NT2/D1 (cell line): ENCODE results near the gene LILRA6.
"Not testable (repeated sequence)": the region's sequence is repeated elsewhere in the genome, so short reads cannot be mapped to it uniquely, and the experiment has no call there.

Experiments used
- DNase-seq: peaks from one replicate; pipeline ENCODE4 v3.0.0-alpha.2; 2011; ENCODE audit warnings: low read depth, low spot score
- H3K27me3 ChIP-seq: 2 replicates; pipeline ENCODE4 v1.6.0; 2011; ENCODE audit warnings: mild to moderate bottlenecking; ENCODE audit not compliant: insufficient read length, insufficient read depth
- H3K36me3 ChIP-seq: 2 replicates; pipeline ENCODE4 v1.6.1; 2011; ENCODE audit warnings: mild to moderate bottlenecking, low read length, mixed read lengths; ENCODE audit not compliant: insufficient read depth, insufficient read length
- H3K4me1 ChIP-seq: 2 replicates; pipeline ENCODE4 v1.5.1; 2011; ENCODE audit not compliant: insufficient read depth, insufficient read length
- H3K4me3 ChIP-seq: 2 replicates; pipeline ENCODE4 v1.5.1; 2011; ENCODE audit warnings: low read depth; ENCODE audit not compliant: insufficient read length
- H3K9ac ChIP-seq: 2 replicates; pipeline ENCODE4 v1.6.0; 2011; ENCODE audit warnings: low read depth; ENCODE audit not compliant: insufficient read length
- H3K9me3 ChIP-seq: 2 replicates; pipeline ENCODE4 v1.5.1; 2011; ENCODE audit warnings: mild to moderate bottlenecking, low read length; ENCODE audit not compliant: insufficient read depth
- SUZ12 ChIP-seq: IDR thresholded peaks from 2 replicates; pipeline ENCODE4 v1.6.1; 2011; ENCODE audit not compliant: insufficient read length, insufficient read depth; ENCODE audit errors: extremely low read depth
- YY1 ChIP-seq: IDR thresholded peaks from 2 replicates; pipeline ENCODE4 v1.6.1; 2011; ENCODE audit not compliant: insufficient read length, insufficient read depth
- ZNF274 ChIP-seq: IDR thresholded peaks from 2 replicates; pipeline ENCODE4 v1.6.1; 2011; ENCODE audit warnings: mild to moderate bottlenecking, low read depth, low read length

Gene LILRA6

DNA sequence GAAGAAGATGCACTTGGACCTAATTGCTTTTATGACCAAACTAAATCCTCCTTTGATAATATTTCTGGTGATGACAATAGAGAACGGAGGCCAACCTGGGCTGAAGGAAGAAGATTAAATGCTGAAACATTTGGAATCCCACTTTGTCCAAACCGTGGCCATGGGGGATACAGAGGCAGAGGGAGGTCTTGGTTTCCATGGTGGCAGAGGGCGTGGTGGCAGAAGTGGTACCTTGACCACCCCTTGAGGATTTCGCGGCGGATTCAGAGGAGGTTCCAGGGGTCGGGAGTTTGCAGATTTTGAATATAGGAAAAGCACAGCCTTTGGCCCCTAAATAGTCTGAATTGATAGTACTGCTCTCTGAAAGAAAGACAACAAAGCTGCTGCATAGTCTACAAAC lies 12.6 kb downstream of the LILRA6 start:
- Histone ChIP-seq H3K4me3 (no peak overlapping the region), H3K27me3 (peaks cover 62% of the 10 kb centered on the region), H3K4me1 (no peaks in the 10 kb centered on the region), H3K36me3 (no peaks in the 10 kb centered on the region), H3K9me3 (peaks cover 10% of the 10 kb centered on the region; the same call in 1 of the 2 replicates), H3K9ac (no peak overlapping the region)
- TF ChIP-seq YY1 (no peak), ZNF274 (no peak), SUZ12 (no peak)
- DNase-seq: no peak

DNA sequence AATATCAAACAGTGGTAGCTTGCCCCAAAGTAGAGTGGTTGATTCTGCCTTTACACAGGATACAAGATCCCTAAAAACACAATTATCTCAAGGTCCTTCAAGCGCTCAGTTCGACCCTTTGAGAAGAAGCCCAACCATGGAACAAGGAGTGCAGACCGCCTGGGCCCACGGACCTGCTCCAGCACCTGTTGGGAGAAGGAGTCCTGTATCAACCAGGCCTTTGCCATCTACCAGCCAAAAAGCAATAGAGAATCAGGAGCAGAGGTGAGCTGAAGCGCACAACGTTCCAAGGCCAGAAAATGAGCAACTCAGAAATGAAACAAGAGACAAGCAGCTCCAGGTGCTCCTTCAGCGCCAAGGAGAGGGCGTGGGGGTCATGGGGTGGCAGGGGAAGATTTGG lies 13.4 kb downstream of the LILRA6 start:
- Histone ChIP-seq H3K9ac (no peak overlapping the region), H3K36me3 (no peaks in the 10 kb centered on the region), H3K4me3 (no peak overlapping the region), H3K27me3 (peaks cover 53% of the 10 kb centered on the region), H3K4me1 (no peaks in the 10 kb centered on the region), H3K9me3 (0 out of 2 replicates have a peak, but pooled peaks cover 4% of the 10 kb centered on the region)
- no peak for DNase-seq
- TF ChIP-seq YY1 (no peak), SUZ12 (no peak), ZNF274 (no peak)

DNA sequence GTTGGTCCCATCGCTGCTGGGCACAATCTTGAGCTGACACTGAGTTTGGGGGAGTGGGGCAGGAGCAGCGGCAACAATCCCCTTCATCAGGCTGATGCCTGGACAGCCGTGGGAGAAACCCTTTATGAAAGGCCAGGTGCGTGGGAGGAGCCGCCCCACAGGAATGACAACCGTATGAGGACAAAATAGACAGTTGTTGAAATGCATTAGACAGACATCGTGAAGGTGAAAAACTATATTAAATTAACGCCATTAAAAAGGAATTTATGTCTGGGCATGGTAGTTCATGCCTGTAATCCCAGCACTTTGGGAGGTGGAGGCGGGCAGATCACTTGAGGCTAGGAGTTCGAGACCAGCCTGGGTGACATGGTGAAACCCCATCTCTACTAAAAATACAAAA lies 18.0 kb downstream of the LILRA6 start:
- H3K36me3 ChIP-seq, H3K4me3 ChIP-seq, H3K4me1 ChIP-seq, H3K9ac ChIP-seq, H3K9me3 ChIP-seq, DNase-seq: not testable (repeated sequence)
- H3K27me3 ChIP-seq: peaks cover 16% of the 10 kb centered on the region

GRCh38 chr19:54223937-54224281 lies 18.7 kb downstream of the LILRA6 start:
- H3K36me3 ChIP-seq, H3K4me1 ChIP-seq, H3K4me3 ChIP-seq, DNase-seq, H3K9me3 ChIP-seq, H3K9ac ChIP-seq: not testable (repeated sequence)
- peaks cover 11% of the 10 kb centered on the region for H3K27me3 ChIP-seq

DNA sequence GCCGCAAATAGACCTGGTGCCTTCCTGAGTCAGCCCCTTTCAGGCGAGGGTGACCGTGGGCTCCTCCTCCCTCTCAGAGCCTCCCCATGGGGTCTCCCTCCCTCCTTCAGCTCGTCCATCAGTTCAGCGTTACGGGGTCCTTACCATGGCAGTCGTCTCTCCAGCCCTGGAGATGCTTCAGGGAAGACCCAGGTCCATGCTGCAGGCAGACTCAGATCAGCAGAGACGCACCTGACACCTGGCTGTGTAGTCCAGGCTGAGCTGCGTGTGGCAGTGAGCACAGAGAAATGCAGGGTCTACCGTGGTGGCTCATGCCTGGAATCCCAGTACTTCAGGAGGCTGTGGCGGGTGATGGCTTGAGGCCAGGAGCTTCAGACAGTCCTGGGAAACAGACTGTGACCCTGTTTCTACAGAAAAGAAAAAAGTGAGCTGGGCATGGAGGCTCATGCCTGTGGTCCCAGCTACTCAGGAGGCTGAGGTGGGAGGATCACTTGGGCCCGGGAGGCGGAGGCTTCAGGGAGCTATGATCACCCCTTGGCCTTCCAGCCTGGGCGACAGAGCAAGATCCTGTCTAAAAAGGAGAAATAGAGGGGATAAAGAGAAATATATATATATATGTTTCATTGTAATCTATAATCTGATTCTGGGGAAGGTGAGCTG lies 19.2 kb downstream of the LILRA6 start:
- H3K9me3 ChIP-seq, H3K9ac ChIP-seq, H3K4me1 ChIP-seq, H3K4me3 ChIP-seq, H3K36me3 ChIP-seq, DNase-seq: not testable (repeated sequence)
- H3K27me3 ChIP-seq: peaks cover 11% of the 10 kb centered on the region

- H3K4me3 ChIP-seq, H3K9ac ChIP-seq, DNase-seq: not testable (repeated sequence)
Observed at GRCh38 chr19:54222474-54223276, 19.9 kb downstream of the LILRA6 start, which contains the start of gene LILRB3. LILRB3 (minus strand) TSS chr19:54223007; CDS start chr19:54222976, 31 bp downstream.

DNA sequence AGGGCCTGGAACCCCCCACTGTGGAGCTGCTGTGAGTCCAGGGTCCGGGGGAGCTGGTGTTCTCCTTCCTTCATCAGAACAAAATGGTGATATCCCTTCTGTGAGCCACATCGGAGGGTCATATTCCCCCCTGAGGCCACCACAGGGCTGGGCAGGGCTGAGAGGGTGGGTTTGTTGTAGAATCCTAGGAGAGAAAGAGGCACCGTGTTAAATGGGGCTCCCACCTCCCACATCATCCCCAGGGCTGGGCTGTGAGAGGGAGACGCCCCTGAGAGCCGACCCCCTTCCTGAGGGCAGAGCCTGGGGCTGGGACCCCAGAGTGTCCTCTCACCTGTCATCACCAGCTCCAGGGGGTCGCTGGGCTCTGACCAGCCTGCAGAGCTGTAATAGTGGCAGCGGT lies 20.6 kb downstream of the LILRA6 start:
- not testable (repeated sequence) for H3K4me1 ChIP-seq, H3K27me3 ChIP-seq, H3K4me3 ChIP-seq, H3K9me3 ChIP-seq, H3K9ac ChIP-seq, DNase-seq
- peaks cover 12% of the 10 kb centered on the region for H3K36me3 ChIP-seq

More at GRCh38 chr19:54222474-54223276, 19.9 kb downstream of the LILRA6 start, which contains the start of gene LILRB3:
- H3K27me3 ChIP-seq, H3K9me3 ChIP-seq, H3K4me1 ChIP-seq: not testable (repeated sequence)
- H3K36me3 ChIP-seq: peaks cover 12% of the 10 kb centered on the region

GRCh38 chr19:54219702-54220101 lies 22.9 kb downstream of the LILRA6 start:
- H3K36me3 ChIP-seq: peaks cover 12% of the 10 kb centered on the region
- H3K4me3 ChIP-seq, H3K4me1 ChIP-seq, H3K9ac ChIP-seq, H3K9me3 ChIP-seq, DNase-seq, H3K27me3 ChIP-seq: not testable (repeated sequence)
